GM12878 (cell line): ENCODE measurements around the gene FAAP100. TPM values are rescaled to one million over a fixed set of nuclear protein-coding genes. Genes with fewer than 3 reads are reported as not detected.

Source experiments
- ATAC-seq: fragments of 200-7000 bp; cut with Tn5 transposase; 3 replicates; pipeline ENCODE4 v1.9.1; 2020; ENCODE audit warnings: mild to moderate bottlenecking, moderate library complexity
- BruUV-seq: library from RNA; stranded (reverse); fragments of 400-500 nt; replicated peaks from 2 replicates; lab custom pipeline; 2021; lab: Mats Ljungman, UMichigan
- CTCF ChIA-PET: fragments of 300-600 bp; sonication (Branson Sonifier 250); formaldehyde crosslinking; extraction: SDS; loops from one replicate; lab custom pipeline; 2021; ENCODE audit warnings: inconsistent platforms; lab: Yijun Ruan, JAX
- POLR2A ChIA-PET: fragments of 350-600 bp; formaldehyde crosslinking; extraction: SDS; loops from one replicate; lab custom pipeline; 2021; ENCODE audit warnings: inconsistent platforms; lab: Charles Lee
- RAD21 ChIA-PET: fragments of 300-600 bp; sonication (Branson Sonifier 250); formaldehyde crosslinking; loops from one replicate; lab custom pipeline; 2023; ENCODE audit warnings: antibody characterized with exemption; ENCODE audit not compliant: unreplicated experiment; lab: Charles Lee
- SMC1A ChIA-PET: fragments of 300-600 bp; sonication (Branson Sonifier 250); formaldehyde crosslinking; loops from one replicate; lab custom pipeline; 2023; ENCODE audit not compliant: unreplicated experiment, uncharacterized antibody; lab: Charles Lee
- DNase-seq: peaks from one replicate; pipeline ENCODE4 v3.0.0-alpha.2; 2011; ENCODE audit warnings: low read depth, low spot score
- FAIRE-seq: peaks from 3 replicates; lab custom pipeline; 2011; peaks lifted over from hg19 to GRCh38; lab: Jason Lieb, UNC
- H2AFZ ChIP-seq: 2 replicates; pipeline ENCODE4 v1.6.0; 2011; ENCODE audit warnings: low read depth, low read length, control low read depth; ENCODE audit not compliant: control insufficient read depth
- H3K27ac ChIP-seq: 2 replicates; pipeline ENCODE4 v1.5.1; 2011; ENCODE audit warnings: control low read depth; ENCODE audit not compliant: control insufficient read depth, insufficient read depth
- H3K27me3 ChIP-seq, 2 experiments: replicated peaks in 1 of 2; 2 replicates each; pipeline versions ENCODE4 v1.6.0 to v1.6.1; 2011; ENCODE audit warnings: low read length in 1 of 2; ENCODE audit not compliant: control insufficient read depth in 2 of 2, insufficient read depth in 2 of 2
- H3K36me3 ChIP-seq, 2 experiments: 2 replicates each; pipeline ENCODE4 v1.5.1; 2011; ENCODE audit warnings: low read length in 1 of 2; ENCODE audit not compliant: control insufficient read depth in 2 of 2, insufficient read depth in 2 of 2
- H3K4me1 ChIP-seq: 2 replicates; pipeline ENCODE4 v1.6.1; 2011; ENCODE audit warnings: mild to moderate bottlenecking, low read length, moderate library complexity, mixed read lengths; ENCODE audit not compliant: control insufficient read depth, insufficient read depth
- H3K4me2 ChIP-seq: 2 replicates; pipeline ENCODE4 v1.6.0; 2011; ENCODE audit warnings: control low read depth; ENCODE audit not compliant: control insufficient read depth, insufficient read depth
- H3K4me3 ChIP-seq: fragments of 200-600 bp; sonication (generic); 2 replicates; pipeline ENCODE4 v1.5.1; 2016
- H3K79me2 ChIP-seq: 2 replicates; pipeline ENCODE4 v1.6.0; 2011; ENCODE audit warnings: low read length; ENCODE audit not compliant: control insufficient read depth, insufficient read depth
- H3K9ac ChIP-seq: 2 replicates; pipeline ENCODE4 v1.8.0; 2011; ENCODE audit warnings: low read length, control low read depth, mixed read lengths; ENCODE audit not compliant: control insufficient read depth, insufficient read depth
- H3K9me3 ChIP-seq: replicated peaks from 3 replicates; pipeline ENCODE4 v1.5.1; 2011; ENCODE audit warnings: mild to moderate bottlenecking, low read length; ENCODE audit not compliant: control insufficient read depth, insufficient read depth
- H4K20me1 ChIP-seq: 2 replicates; pipeline ENCODE4 v1.6.0; 2011; ENCODE audit not compliant: control insufficient read depth, insufficient read depth
- GATAD2B ChIP-seq: fragments of 450-650 bp; conservative IDR thresholded peaks from 2 replicates; pipeline ENCODE4 v1.6.1; 2017; ENCODE audit warnings: low read depth, mild to moderate bottlenecking, moderate library complexity
- SUZ12 ChIP-seq: fragments of 200-600 bp; sonication (generic); IDR thresholded peaks from one replicate; pipeline ENCODE4 v1.6.1; 2018; ENCODE audit warnings: antibody characterized with exemption, mild to moderate bottlenecking; ENCODE audit not compliant: unreplicated experiment
- WGBS: methylation state at CpG from one replicate; pipeline ENCODE4 v1.1.6; 2016; ENCODE audit warnings: low lambda C conversion rate; ENCODE audit not compliant: insufficient replicate concordance, insufficient coverage; ENCODE audit errors: missing lambda C conversion rate; 5-methylcytosine and 5-hydroxymethylcytosine counted together
- in situ Hi-C: fragments of 300-500 bp; cut with MboI; formaldehyde crosslinking; loops from 9 replicates; pipeline ENCODE4 v1.14.3; 2018; ENCODE audit warnings: mixed read lengths
- intact Hi-C: fragments of 100-400 bp; cut with micrococcal nuclease; formaldehyde crosslinking; loops from one replicate; pipeline ENCODE4 v1.14.2; 2022; ENCODE audit not compliant: unreplicated experiment
- polyA plus RNA-seq, 11 experiments: library from polyadenylated mRNA; depleted of rRNA in 4 of 11; unstranded in 6 of 11; stranded (reverse) in 5 of 11; fragments of >200 nt; fragmentation: Nextera tagmentation in 4 of 11; fragmentation: Illumina TruSeq in 1 of 11; extraction: Ambion mirVana in 4 of 11; extraction: Trizol in 1 of 11; gene quantifications; 1 replicate in 1 of 11; 2 replicates in 10 of 11; pipeline versions ENCODE4 v1.2.1 to v1.2.3, GENCODE V29; 2011 to 2016; ENCODE audit warnings: inconsistent platforms in 2 of 11, missing spikeins in 2 of 11, low read depth in 1 of 11
- total RNA-seq, 4 experiments: library from RNA; depleted of rRNA in 3 of 4; stranded (reverse); fragments of >200 nt in 3 of 4; fragmentation: Illumina TruSeq in 1 of 4; extraction: Trizol in 1 of 4; gene quantifications; 2 replicates each; pipeline versions ENCODE4 v1.2.1 to v1.2.3, GENCODE V29; 2013 to 2021
- TF ChIP-seq, protein P1 (sequence below): fragments of 150-350 bp; IDR thresholded peaks from 2 replicates; pipeline ENCODE4 v1.6.1; 2016; ENCODE audit warnings: low read depth, low read length
- TF ChIP-seq, protein P2 (sequence below): IDR thresholded peaks from 2 replicates; pipeline ENCODE4 v1.6.1; 2012; ENCODE audit warnings: mild to moderate bottlenecking, low read depth, low read length
- TF ChIP-seq, protein P3 (sequence below): fragments of 450-650 bp; IDR thresholded peaks from 2 replicates; pipeline ENCODE4 v1.6.1; 2017; ENCODE audit warnings: low read depth, mild to moderate bottlenecking, moderate library complexity
- TF ChIP-seq, protein P4 (sequence below): fragments of 450-650 bp; IDR thresholded peaks from 2 replicates; pipeline ENCODE4 v1.6.1; 2017; ENCODE audit warnings: mild to moderate bottlenecking
- TF ChIP-seq, protein P5 (sequence below): fragments of 450-650 bp; IDR thresholded peaks from 2 replicates; pipeline ENCODE4 v1.6.1; 2017; ENCODE audit warnings: antibody characterized with exemption, mild to moderate bottlenecking, moderate library complexity

Gene FAAP100
- total and polyA plus RNA-seq, 10 of the 15 experiments (the other 5 are each of a cell fraction or from before 2014, with no cell fraction given) = 0.11 to 46.2 (median 17.1) TPM

DNA sequence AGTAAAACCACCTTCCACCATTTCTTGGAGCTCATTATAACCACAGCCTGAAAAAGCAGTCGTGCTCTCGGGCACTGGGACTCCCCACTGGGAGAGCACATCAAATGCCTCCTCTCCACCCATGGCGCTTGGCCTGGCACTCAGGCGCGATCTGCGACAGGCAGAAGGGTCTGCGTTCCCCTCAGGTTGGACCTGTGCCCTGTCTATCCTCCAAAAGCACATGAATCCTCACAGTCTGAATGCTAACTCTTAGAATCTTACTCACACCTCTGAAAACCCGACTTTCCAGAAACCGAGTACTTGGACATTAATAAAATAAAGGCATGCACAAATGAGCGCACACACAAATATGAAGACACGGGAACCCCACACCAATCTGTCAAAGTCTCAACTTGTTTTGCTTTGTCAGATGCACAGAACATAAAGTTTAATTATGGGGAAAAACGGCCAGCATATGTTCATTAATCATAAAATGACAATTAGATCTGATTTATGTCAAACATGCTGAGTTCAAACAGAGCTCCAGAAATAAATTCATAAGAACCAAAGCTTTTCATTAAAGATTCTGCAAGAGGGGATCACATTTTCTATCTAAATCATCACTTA, 20.5 kb upstream of the FAAP100 start:
- ChIA-PET POLR2A (no interaction called here), RAD21 (no interaction called here), SMC1A (no interaction called here), CTCF (interaction anchor here (1.0 kb wide), 1 partner anchor 15 kb away, joined by 3 read pairs; no protein-coding TSS in a partner anchor)
- in situ Hi-C loops = no loop called here
- H3K4me2 ChIP-seq = no peak overlapping the region
- no peak overlapping the region for H3K27ac ChIP-seq
- H3K9ac ChIP-seq = no peak overlapping the region
- DNase-seq (no peak), FAIRE-seq (no peak), ATAC-seq (no peak)
- no peak overlapping the region for H3K4me3 ChIP-seq
- H4K20me1 ChIP-seq = no peaks in the 10 kb centered on the region
- H3K9me3 ChIP-seq = no peaks in the 10 kb centered on the region
- BruUV-seq = no TSS peak
- peaks cover 32 to 40% of the 10 kb centered on the region in 2 experiments; a peak in 3 of 4 replicates for H3K36me3 ChIP-seq
- no peaks in the 10 kb centered on the region for H3K27me3 ChIP-seq
- WGBS = 96% methylated on average over 12 of the region's 12 CpGs
- H3K4me1 ChIP-seq = no peaks in the 10 kb centered on the region
- intact Hi-C loops = no loop called here
- H2AFZ ChIP-seq = no peak overlapping the region
- no peaks in the 10 kb centered on the region for H3K79me2 ChIP-seq
- TF ChIP-seq SUZ12 = no peak
- TF ChIP-seq, protein P1, sequence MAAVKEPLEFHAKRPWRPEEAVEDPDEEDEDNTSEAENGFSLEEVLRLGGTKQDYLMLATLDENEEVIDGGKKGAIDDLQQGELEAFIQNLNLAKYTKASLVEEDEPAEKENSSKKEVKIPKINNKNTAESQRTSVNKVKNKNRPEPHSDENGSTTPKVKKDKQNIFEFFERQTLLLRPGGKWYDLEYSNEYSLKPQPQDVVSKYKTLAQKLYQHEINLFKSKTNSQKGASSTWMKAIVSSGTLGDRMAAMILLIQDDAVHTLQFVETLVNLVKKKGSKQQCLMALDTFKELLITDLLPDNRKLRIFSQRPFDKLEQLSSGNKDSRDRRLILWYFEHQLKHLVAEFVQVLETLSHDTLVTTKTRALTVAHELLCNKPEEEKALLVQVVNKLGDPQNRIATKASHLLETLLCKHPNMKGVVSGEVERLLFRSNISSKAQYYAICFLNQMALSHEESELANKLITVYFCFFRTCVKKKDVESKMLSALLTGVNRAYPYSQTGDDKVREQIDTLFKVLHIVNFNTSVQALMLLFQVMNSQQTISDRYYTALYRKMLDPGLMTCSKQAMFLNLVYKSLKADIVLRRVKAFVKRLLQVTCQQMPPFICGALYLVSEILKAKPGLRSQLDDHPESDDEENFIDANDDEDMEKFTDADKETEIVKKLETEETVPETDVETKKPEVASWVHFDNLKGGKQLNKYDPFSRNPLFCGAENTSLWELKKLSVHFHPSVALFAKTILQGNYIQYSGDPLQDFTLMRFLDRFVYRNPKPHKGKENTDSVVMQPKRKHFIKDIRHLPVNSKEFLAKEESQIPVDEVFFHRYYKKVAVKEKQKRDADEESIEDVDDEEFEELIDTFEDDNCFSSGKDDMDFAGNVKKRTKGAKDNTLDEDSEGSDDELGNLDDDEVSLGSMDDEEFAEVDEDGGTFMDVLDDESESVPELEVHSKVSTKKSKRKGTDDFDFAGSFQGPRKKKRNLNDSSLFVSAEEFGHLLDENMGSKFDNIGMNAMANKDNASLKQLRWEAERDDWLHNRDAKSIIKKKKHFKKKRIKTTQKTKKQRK = no peak
- TF ChIP-seq, protein P2, sequence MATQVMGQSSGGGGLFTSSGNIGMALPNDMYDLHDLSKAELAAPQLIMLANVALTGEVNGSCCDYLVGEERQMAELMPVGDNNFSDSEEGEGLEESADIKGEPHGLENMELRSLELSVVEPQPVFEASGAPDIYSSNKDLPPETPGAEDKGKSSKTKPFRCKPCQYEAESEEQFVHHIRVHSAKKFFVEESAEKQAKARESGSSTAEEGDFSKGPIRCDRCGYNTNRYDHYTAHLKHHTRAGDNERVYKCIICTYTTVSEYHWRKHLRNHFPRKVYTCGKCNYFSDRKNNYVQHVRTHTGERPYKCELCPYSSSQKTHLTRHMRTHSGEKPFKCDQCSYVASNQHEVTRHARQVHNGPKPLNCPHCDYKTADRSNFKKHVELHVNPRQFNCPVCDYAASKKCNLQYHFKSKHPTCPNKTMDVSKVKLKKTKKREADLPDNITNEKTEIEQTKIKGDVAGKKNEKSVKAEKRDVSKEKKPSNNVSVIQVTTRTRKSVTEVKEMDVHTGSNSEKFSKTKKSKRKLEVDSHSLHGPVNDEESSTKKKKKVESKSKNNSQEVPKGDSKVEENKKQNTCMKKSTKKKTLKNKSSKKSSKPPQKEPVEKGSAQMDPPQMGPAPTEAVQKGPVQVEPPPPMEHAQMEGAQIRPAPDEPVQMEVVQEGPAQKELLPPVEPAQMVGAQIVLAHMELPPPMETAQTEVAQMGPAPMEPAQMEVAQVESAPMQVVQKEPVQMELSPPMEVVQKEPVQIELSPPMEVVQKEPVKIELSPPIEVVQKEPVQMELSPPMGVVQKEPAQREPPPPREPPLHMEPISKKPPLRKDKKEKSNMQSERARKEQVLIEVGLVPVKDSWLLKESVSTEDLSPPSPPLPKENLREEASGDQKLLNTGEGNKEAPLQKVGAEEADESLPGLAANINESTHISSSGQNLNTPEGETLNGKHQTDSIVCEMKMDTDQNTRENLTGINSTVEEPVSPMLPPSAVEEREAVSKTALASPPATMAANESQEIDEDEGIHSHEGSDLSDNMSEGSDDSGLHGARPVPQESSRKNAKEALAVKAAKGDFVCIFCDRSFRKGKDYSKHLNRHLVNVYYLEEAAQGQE = no peak
- no peak for TF ChIP-seq GATAD2B
- TF ChIP-seq, protein P3, sequence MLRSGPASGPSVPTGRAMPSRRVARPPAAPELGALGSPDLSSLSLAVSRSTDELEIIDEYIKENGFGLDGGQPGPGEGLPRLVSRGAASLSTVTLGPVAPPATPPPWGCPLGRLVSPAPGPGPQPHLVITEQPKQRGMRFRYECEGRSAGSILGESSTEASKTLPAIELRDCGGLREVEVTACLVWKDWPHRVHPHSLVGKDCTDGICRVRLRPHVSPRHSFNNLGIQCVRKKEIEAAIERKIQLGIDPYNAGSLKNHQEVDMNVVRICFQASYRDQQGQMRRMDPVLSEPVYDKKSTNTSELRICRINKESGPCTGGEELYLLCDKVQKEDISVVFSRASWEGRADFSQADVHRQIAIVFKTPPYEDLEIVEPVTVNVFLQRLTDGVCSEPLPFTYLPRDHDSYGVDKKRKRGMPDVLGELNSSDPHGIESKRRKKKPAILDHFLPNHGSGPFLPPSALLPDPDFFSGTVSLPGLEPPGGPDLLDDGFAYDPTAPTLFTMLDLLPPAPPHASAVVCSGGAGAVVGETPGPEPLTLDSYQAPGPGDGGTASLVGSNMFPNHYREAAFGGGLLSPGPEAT = no peak
- TF ChIP-seq, protein P4, sequence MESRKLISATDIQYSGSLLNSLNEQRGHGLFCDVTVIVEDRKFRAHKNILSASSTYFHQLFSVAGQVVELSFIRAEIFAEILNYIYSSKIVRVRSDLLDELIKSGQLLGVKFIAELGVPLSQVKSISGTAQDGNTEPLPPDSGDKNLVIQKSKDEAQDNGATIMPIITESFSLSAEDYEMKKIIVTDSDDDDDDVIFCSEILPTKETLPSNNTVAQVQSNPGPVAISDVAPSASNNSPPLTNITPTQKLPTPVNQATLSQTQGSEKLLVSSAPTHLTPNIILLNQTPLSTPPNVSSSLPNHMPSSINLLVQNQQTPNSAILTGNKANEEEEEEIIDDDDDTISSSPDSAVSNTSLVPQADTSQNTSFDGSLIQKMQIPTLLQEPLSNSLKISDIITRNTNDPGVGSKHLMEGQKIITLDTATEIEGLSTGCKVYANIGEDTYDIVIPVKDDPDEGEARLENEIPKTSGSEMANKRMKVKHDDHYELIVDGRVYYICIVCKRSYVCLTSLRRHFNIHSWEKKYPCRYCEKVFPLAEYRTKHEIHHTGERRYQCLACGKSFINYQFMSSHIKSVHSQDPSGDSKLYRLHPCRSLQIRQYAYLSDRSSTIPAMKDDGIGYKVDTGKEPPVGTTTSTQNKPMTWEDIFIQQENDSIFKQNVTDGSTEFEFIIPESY = no peak
- TF ChIP-seq, protein P5, sequence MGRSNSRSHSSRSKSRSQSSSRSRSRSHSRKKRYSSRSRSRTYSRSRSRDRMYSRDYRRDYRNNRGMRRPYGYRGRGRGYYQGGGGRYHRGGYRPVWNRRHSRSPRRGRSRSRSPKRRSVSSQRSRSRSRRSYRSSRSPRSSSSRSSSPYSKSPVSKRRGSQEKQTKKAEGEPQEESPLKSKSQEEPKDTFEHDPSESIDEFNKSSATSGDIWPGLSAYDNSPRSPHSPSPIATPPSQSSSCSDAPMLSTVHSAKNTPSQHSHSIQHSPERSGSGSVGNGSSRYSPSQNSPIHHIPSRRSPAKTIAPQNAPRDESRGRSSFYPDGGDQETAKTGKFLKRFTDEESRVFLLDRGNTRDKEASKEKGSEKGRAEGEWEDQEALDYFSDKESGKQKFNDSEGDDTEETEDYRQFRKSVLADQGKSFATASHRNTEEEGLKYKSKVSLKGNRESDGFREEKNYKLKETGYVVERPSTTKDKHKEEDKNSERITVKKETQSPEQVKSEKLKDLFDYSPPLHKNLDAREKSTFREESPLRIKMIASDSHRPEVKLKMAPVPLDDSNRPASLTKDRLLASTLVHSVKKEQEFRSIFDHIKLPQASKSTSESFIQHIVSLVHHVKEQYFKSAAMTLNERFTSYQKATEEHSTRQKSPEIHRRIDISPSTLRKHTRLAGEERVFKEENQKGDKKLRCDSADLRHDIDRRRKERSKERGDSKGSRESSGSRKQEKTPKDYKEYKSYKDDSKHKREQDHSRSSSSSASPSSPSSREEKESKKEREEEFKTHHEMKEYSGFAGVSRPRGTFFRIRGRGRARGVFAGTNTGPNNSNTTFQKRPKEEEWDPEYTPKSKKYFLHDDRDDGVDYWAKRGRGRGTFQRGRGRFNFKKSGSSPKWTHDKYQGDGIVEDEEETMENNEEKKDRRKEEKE = no peak
